Mammary epithelial cell (primary cell): ENCODE results near the gene TRPM5.

Experiments
- CTCF ChIP-seq, 2 donors: IDR thresholded peaks in 1 of 2; conservative IDR thresholded peaks in 1 of 2; 2 replicates each; pipeline ENCODE4 v1.5.1; 2011 to 2012; ENCODE audit warnings: inconsistent platforms in 2 of 2, low read length in 2 of 2, mild to moderate bottlenecking in 2 of 2, control low read depth in 1 of 2, low read depth in 1 of 2; ENCODE audit not compliant: insufficient read depth in 1 of 2; ENCODE audit errors: extremely low read depth in 1 of 2
- EZH2 ChIP-seq: IDR thresholded peaks from 2 replicates; pipeline ENCODE4 v1.6.1; 2012; ENCODE audit warnings: low read length, inconsistent platforms, borderline replicate concordance

GRCh38 chr11:2436521-2437031 is 7.7 kb downstream of the TRPM5 start:
- TF ChIP-seq CTCF (conservative IDR thresholded peaks at IDR 0.05 in 1 of 2, IDR thresholded peaks at IDR 0.05 in 1 of 2; ENCODE audit: extremely low read depth in 1 of 2, insufficient read depth in 1 of 2, low read depth in 1 of 2, low read length in 2 of 2) (no peak), EZH2 (no peak)
